Stimulated activated CD4-positive, alpha-beta T cell treated with anti-CD3 and anti-CD28 coated beads, Interleukin-12 subunit alpha, Interleukin-12 subunit beta, amount 100 ng/mL, for 4 hours (primary cell): Measurements from ENCODE around the gene NTN1.
A peak's percentile ranks its signal among the peaks of the same experiment; 100 is the strongest.

Experiments
- DNase-seq: peaks from one replicate; pipeline ENCODE4 v3.0.0-alpha.2; 2020

NTN1 gene

DNA sequence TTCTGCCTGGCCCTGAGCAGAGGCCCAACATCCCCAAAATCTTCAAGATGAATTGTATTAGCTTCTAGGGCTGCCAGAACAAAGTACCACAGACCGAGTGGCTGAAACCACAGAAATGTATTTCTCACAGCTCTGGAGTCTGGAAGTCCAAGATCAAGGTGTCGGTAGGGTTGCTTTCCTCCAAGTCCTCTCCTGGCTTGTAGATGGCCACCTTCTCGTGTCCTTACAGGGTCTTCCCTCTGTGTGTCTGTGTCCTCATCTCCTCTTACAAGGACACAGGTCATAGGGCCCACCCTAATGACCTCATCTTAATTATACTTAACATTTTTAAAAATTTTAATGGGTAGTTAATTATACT is 215.7 kb downstream of the NTN1 start:
- DNase-seq = no peak

DNA sequence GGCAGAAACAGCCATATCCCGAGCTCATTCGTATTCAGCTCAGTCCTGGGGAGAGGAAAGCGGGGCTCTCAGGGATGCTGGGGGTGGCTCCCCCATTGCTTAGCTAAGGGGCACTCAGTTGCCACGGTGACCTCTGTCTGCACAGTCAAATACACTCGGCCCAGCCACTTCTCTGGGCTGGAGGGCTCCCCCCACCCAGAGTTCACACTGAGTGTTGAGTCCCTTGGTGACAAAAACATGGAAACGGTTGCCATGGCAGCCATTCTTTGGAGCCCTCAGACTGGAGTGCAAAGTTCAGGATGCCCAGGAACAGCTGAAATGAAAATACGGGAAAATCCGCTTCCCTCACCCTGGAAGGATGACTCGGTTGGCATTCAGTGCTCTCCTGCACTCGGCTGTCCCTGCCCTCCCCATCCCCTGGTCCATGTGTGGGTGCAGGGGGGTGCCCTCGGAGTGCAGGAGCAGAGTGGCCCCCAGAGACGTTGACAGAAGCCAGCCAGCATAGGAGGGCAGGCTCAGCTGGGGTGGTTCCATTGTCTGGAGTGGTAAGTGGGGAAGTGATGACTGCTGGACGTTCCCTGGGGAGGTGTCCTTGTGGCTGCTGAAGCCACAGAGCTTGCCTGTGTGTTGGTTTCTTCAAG is 216.5 kb downstream of the NTN1 start:
- no peak for DNase-seq

DNA sequence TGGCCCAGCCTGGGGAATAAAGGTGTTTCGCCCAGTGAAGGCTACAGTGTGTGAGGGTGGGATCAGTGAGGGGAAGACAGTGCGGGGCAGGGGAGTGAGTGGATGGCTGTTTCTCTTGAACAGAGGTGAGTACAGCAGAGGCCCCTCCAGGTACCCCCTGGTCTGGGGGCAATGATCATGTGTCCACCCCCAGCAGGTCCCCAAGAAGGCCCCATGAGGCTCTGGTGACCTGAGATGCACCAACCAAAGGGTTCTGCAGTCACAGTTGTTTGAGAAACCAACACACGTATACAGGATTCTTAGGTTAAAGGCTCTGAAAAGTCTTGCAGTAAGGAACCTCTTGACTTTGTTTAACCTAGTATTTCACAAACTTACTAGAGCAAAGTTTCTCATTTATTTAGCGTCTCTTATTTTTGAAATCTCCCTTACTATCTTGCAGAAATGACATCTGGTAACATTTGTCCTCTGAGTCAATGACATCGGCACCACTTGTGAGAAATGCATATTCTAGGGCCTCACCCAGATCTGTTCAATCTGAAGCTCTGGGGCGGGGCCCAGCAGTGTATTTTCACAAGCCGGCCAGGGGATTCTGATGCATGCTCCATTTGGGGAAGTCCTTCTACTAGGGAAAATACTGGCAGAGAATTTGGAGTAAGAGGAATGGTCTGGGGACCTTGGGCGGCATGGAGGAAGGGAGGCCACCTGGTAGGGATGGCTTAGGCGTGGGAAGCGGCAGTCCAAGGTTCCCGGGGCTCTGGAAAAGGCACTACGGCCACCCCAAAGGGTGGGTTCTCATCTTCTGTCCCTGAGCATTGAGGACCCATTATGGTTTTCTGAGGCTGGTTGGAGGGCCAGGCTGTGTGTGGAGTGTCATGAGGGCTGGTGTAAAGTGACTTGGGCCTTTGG is 217.3 kb downstream of the NTN1 start:
- DNase-seq = no peak

DNA sequence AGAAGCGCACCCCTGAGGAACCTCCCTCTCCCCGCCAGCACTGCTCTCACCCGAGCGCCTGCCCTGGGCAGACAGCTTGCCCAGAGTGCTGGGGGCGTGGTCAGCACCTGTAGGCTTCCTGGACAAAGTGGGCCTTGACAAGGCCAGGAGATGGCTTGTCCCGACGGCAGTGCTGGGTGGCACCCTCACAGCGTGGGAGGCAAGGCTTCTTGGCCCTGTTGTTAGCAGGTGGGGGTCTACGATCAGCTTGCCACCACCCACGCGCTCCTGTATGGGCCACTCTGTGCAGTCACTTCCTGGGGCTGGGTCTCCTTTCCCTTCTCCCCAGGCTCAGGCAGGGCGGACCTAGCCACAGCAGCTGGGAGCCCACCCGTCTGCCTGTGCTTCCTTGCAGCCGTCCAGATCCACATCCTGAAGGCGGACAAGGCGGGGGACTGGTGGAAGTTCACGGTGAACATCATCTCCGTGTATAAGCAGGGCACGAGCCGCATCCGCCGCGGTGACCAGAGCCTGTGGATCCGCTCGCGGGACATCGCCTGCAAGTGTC is 218.0 kb downstream of the NTN1 start:
- peak; percentile 21 for DNase-seq

DNA sequence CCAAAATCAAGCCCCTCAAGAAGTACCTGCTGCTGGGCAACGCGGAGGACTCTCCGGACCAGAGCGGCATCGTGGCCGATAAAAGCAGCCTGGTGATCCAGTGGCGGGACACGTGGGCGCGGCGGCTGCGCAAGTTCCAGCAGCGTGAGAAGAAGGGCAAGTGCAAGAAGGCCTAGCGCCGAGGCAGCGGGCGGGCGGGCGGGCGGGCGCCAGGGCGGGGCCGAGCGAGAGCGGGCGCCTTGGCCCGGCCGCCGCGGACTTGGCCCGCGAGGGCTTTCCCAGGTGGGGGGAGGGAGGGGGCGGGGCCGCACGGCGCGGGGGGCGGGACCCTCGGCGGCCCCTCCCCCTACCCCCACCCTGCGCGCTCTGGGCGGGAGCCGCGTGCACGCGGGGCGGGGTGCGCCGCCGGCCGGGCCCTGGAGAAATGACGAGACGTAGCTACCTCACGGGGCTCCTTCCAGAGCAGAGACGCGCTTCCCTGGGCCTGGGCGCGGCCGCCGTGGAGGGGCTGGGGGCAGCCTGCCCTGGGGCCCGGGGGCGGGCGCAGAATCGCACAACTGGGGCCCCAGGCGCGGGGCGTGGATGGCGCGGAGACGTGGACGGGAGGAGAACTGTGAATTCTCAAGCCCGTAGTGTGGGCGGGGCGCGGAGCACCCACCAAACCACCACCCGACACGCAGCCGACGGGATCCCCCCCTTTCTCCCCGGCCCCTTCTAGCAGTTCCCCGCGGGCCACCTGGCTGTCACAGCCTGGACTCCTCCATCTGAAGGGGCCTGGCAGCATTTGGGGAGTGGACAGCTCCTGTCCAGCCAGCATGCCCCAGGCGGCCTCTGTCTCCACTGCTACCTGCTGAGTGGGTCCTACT is 218.7 kb downstream of the NTN1 start:
- DNase-seq = peak; percentile 65

DNA sequence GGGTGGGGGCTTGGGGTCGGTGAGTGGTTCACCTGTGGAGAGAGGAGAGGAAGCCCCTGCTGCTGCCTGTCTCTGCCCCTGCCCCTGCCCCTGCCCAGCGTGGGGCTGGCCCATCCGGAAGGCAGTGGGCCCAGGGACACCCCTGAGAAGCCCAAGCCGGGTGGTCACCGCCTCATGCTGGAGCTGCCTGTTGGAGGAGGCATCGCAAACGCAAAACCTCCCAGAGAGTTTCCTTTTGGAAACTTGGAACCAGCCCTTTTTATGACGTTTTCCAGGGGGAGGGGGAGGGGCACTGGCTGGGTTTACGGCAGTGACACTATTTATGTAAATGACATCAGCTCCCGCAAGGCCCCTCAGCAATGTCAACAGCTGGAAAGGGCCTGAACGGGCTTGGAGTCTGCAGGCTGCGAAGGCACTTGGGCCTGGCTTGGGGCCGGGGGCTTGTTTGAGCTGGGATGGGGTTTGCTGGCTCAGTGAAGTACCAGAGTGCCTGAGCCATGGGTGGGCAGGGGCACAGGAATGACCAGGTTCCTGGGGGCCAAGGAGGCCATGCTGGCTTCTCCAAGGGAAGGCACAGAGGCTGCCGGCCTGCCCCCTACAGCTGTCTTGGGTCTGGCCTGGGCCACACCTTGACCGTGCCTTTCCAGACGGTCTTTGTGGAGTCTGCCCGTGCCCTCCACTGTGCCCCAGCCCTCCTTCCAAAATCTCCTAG is 219.5 kb downstream of the NTN1 start:
- DNase-seq = no peak

DNA sequence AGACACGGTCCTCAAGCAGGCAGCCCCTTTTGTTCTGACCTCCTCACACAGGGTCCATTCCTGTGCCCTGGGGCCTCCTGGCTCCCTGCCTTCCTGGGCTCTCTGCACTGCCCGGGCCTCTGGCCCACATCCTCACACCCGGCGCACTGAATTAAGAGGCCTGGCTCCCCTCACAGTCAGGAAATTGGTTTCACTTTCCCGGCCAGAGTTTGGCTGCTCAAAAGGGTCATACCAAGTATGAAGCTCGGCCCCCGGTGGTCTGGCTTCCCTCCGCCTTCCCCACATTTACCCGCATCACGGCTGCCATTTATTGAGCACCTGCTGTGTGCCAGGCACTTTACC is 220.0 kb downstream of the NTN1 start:
- no peak for DNase-seq

DNA sequence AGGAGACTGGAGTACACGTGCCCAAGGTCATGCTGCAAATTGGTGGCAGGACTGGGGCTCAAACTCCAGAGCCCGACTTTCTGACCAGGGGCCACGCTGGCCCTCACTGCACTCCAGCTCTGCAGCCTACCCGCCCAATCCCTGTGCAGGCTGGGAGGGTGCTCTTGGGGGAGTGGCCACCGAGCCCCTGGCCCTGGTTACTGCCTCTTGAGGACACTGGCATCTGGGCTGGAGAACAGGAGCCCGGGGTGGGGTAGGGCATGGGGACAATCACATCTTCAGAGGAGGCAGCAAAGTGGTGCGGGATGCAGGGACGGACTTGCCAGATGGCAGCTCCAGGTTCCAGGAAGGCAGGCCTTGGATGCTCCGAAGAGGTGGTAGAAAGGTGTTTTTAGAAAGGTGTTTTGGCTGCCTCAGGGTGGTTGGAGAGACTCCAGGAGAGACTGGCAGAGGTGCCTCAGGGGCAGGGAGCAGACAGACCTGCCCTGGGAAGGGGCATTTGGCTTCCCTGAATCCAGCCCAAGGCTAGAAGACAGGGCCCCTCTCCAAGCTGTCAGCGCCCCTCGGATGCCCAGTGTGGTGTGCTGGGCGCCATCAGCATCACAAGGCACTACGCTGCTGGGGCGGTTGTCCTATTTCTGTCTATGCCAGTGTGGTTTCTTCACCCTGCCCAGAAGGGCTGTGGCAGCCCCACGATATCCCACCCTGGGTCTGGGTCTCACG is 220.6 kb downstream of the NTN1 start:
- DNase-seq = no peak

DNA sequence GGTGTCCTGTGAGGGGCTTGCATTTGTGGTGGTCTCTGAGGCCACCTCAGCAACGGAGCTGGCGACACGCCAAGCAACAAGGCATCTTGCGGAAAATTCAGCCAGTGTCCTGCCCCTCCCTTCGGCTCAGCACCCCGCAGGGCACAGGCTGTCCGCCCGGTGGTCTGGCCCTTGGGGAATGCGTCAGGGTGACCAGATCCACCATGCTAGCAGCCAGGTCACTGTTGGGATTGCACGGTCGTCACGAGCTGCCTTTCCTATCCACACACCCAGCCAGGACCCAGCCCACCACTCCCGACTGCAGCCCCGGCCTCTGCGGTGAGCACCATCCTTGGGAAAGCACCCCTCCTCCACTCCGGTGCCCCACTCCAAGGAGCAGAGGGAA is 221.2 kb downstream of the NTN1 start:
- no peak for DNase-seq

DNA sequence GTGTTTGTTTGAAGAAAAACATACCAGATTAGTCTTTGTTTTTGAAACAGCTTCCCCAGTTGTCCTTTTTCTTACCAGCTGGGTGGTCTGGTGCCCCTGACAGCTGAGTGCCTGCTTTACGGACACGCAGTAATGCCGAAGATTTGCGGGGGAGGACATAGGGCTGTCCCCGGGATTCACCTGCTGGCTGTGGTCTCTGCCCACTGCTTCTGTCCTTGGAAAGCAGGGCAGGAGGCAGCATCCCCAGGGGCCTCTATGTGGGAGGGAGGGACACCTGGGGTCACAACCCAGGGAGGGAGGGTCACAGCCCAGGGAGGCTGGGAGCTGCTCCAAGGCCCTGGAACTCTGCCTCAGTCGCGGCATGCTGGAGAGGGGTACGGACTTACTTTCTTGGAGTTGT is 221.7 kb downstream of the NTN1 start:
- no peak for DNase-seq

DNA sequence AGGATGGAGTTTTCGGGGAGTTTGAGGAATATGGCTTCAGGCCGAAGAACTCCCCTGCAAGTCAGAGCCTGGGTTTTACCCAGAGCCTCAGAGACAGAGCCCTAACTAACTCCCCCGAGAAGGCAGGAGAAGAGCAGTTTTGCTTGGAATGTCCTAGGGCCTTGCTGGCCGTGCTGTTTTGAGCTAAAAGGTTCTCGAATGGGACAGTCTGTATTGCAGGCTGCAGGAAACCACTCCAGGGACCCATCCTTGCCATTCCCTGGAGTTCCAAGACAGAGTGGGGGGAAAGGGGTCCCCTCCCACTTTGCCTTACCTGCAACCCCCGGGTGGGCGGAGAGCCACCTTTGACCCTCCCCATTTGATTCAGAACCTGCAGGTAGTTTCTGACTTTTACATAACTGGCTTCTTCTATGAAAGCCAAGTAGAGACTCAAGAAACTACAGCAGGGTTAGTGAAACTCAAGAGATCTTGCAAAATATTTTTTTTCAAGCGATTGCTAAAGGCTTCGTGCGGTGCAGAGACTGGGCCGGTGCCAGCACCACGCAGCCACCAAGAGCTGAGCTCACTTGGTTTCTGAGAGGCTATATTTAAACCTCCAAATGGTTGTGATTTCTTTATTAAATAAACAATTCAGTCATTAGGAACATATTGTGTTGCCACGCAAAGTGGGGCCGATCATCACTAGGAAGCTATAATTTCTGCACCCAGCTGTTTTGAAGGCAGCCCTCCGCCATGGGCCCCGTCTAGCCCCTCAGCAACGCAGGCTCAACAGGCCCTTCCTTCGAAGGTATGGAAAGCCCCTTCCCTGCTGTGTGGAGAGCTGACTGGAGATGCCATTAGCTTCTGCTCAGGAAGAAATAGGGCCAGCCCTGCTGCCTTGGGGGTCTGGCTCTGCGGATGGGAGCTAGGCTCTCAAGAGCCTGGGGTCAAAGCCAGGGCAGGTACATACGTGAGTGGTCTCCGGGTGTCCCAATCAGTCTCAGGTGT is 223.0 kb downstream of the NTN1 start:
- no peak for DNase-seq

DNA sequence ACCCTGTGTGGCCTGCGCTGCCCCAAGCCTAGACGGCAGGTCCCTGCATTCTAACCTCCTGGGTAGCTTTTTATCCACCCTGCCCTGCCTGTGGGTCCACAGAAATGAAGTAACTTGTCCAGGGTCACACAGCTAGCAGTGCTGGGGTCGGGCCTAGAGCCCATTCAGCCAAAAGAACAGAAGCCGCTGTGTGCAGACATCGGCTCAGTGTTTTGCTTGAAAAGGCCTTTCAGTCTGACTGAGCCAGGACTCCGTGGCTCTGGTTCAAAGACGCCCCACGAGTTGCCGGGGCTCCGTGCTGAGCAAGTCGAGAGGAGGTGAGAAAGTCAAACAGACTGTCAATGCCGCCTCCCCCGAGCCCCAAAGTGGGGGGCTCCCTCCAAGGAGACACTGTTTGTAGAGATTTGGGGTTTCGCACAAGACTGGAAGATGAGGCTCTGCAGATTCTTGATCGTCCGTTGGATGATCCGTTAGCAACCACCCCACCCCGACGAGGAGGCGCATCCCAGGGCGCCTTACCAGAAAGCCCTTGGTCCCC is 226.2 kb downstream of the NTN1 start:
- no peak for DNase-seq

DNA sequence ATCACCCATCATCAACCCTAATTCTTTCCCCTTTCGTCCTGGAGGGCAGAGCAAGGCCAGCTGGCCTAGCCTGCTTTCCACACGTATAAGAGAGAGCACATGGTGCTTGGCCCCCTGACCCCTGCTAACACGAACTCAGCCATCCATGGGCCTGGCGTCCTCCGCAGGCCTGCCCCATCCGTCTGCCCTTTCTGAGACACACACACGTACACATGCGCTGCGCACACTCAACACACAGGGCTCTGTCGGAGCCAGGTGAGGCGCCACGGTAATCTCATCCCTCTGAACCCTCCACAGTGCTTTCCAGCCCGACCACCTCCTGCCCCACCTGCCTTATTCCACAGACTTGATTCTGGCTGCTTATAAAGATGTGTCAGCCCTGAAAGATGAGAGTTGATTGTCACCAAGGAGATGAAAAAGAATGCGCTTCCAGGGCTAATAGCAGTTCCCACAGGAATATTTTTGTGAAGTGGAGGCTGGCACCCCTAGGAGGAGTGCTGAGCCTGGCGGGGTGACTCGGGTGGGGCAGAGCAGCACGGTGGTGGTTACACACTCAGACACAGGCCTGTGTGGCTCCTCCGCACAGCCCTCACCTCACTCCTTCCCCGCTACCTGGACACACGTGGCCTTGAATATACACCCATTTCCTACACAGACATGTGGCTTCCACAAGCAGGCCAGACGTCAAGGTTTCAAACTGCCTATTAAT is 228.1 kb downstream of the NTN1 start:
- no peak for DNase-seq

DNA sequence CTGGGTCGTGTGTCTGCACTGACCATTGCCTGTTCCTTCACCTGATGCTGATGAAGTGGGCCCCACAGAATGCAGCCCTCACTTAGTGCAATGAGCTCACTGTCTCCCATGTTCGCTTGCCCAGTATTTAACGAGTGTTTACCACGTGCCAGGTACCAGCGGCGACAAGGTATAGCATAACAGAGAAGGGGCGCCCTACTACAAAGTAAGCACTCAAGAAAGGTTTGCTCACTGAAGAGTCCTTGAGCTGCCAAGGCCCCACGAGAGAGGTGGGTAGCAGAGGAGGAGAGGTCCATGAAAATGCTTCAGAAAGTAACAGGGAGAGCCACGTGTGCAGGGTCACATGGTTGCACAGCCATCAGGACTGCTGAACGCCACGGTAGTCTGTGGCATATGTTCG is 230.0 kb downstream of the NTN1 start:
- DNase-seq = no peak

DNA sequence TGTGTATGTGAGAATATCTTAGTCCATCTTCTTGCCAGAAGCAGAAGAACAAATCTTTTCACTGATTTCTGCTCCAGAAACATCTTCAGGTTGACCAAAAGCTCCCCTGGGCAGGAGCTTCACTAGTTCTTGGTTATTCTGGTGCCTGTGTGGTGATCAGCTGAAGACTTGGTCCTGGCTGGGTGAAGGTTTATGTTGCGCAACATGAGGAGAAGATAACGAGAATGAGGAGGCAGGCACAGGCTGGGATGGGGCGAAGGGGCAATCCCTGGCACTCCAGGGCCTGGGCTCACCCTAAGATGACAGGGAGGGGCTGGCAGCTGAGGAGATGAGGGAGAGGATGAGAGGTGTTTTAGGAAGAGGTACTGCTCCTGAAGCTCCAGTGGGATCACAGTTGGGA is 232.0 kb downstream of the NTN1 start:
- DNase-seq = no peak

DNA sequence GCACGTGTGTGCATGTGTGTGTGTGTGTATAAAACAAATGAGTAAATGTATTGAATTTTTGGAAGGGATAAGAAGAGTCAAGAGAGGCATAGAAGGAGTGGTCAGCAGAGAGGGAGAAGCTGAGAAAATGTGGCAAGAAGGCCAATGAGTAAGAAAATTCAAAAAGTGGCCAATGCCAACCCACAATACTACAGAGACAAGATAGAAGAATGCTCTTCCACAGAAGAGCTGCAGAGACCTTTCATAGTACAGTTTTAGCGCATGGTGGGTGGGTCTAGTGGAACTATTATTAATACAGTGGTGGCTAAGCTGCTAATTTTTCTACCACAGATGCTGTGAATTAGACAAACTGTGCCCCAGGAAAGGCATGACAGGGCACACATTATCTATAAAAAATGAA is 233.5 kb downstream of the NTN1 start:
- DNase-seq = no peak

DNA sequence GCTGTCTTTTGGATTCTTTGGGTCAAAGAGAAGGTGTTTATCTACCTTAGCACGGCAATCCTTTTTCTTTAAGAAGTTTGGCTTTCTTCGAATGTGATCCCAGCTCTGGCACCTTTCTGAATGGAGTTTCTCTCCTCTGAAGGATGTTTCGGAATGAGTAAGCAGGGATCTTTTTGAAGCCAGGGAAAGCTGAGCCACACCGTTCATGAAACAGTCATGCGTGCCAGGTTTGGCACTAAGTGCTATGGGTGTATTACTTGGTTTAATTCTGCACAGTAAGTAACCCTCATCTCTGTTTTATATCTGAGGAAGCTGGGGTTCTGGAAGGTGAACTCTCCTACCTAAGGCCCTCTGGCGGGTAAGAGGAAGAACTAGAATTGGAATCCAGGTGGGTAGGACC is 234.5 kb downstream of the NTN1 start:
- DNase-seq = no peak

DNA sequence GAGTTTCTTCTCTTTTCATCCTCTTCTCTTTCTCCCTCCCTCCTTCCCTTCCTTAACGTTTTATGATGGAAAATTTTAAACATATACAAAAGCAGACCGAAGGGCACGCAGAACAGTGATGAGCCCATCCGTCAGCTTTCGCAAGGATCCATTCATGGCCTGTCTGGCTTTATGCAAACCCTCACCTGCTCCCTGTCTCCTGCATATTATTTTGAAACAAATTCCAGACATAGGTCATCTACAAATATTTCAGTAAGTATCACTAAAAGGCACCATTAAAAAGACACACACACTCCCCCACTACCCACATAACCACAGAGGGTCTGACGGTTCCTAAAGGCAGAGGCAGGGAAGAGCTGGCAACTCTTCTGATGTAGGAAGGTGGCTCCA is 235.0 kb downstream of the NTN1 start:
- no peak for DNase-seq

DNA sequence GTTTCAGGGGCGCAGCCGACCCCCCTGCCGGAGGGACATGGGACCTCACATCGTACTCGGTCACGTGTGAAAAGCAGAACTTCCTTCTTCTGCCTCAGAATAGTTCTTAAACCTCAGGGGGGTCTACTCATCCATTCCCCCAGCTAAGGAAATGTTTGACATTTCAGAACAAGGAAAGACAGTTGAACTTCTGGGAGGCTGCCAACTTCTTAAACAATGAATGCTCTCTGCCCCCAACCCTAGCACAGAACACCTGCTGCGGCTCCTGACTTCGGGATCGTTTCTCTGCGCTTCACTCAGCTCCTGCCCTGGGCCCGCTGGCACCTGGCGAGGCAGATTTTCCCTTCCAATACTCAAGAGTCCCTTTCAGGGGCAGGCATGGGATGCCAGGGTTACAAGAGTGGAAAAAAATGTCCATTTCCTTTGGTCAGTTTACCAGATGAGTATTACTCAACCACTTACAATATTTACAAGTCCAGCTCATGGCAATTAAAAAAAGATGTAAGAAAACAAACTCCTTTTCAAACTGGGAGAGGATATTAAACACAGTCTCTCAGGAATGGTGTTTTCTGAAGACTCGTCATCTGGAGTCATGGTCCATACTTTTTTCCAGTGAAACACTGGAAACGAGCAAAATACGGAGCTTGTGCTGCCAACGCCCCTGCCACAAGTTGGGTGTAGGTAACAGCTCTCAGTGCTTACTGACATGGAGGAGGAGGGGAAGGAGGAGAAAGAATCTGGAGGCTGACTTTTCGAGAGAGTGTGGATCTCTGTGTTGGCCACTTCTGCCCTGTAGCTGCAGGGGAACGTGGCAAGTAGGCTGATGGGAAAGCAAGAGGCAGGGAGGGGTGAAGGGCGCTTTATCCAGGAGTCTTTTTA is 235.7 kb downstream of the NTN1 start:
- DNase-seq = no peak
